Eye (tissue), 1 donor: ENCODE results near the gene TBC1D2B.

Experiments used
- DNase-seq: peaks from one replicate; pipeline ENCODE4 v3.0.0-alpha.2; 2015

The TBC1D2B gene

GRCh38 chr15:78077053-78077870 lies at the start of gene TBC1D2B:
TBC1D2B (minus strand) TSS chr15:78077711; CDS start chr15:78077652, 59 bp downstream.
- DNase-seq: peak; percentile 78

GRCh38 chr15:78125267-78125666 lies 47.8 kb upstream of the TBC1D2B start:
- no peak for DNase-seq

GRCh38 chr15:78120523-78120922 lies 43.0 kb upstream of the TBC1D2B start:
- DNase-seq: no peak

- no peak for DNase-seq
These were observed 35.0 kb upstream of the TBC1D2B start for GRCh38 chr15:78112551-78112950.

- no peak for DNase-seq
These were observed 34.3 kb upstream of the TBC1D2B start for GRCh38 chr15:78111788-78112187.

- no peak for DNase-seq
These were observed 33.5 kb upstream of the TBC1D2B start for GRCh38 chr15:78110916-78111475.

- DNase-seq: no peak
These were observed 32.6 kb upstream of the TBC1D2B start for GRCh38 chr15:78110096-78110495.

GRCh38 chr15:78109156-78109555 lies 31.6 kb upstream of the TBC1D2B start:
- no peak for DNase-seq

- DNase-seq: peak; percentile 87
These were observed 31.0 kb upstream of the TBC1D2B start for GRCh38 chr15:78108300-78109084.

- no peak for DNase-seq
These were observed 30.0 kb upstream of the TBC1D2B start for GRCh38 chr15:78107471-78107870.

- DNase-seq: no peak
These were observed 28.1 kb upstream of the TBC1D2B start for GRCh38 chr15:78105476-78106241.

- DNase-seq: no peak
These were observed 27.3 kb upstream of the TBC1D2B start for GRCh38 chr15:78104566-78105475.

- DNase-seq: no peak
These were observed 26.6 kb upstream of the TBC1D2B start for GRCh38 chr15:78104119-78104479.

- no peak for DNase-seq
These were observed 26.1 kb upstream of the TBC1D2B start for GRCh38 chr15:78103406-78104118.

GRCh38 chr15:78102741-78103140 lies 25.2 kb upstream of the TBC1D2B start:
- DNase-seq: no peak

GRCh38 chr15:78102211-78102610 lies 24.7 kb upstream of the TBC1D2B start:
- DNase-seq: no peak

GRCh38 chr15:78101423-78102105 lies 24.1 kb upstream of the TBC1D2B start:
- DNase-seq: no peak

GRCh38 chr15:78100886-78101285 lies 23.4 kb upstream of the TBC1D2B start:
- no peak for DNase-seq

- no peak for DNase-seq
These were observed 20.7 kb upstream of the TBC1D2B start for GRCh38 chr15:78098131-78098755.

- DNase-seq: no peak
These were observed 20.2 kb upstream of the TBC1D2B start for GRCh38 chr15:78097667-78098066.
